ENCODE data around the gene TRHDE.

GRCh38 chr12:72293701-72294100, 21.5 kb downstream of the TRHDE start:
- TF ChIP-seq ATF2 (tag by site-specific recombination; IDR thresholded peaks at IDR 0.05; ENCODE audit: low read depth) (no peak), CTCF (tag by site-specific recombination; IDR thresholded peaks at IDR 0.05) (no peak), ZNF311 (tag by site-specific recombination; IDR thresholded peaks at IDR 0.05; ENCODE audit: borderline replicate concordance) (no peak), ZNF16 (tag by site-specific recombination; IDR thresholded peaks at IDR 0.05; ENCODE audit: low read depth) (no peak), ZNF239 (tag by site-specific recombination; IDR thresholded peaks at IDR 0.05) (no peak), KLF8 (tag by site-specific recombination; IDR thresholded peaks at IDR 0.05) (no peak), IKZF3 (tag by site-specific recombination; IDR thresholded peaks at IDR 0.05) (no peak), ZNF121 (tag by site-specific recombination; IDR thresholded peaks at IDR 0.05) (no peak), ZNF660 (tag by site-specific recombination; IDR thresholded peaks at IDR 0.05) (no peak), WT1 (tag by site-specific recombination; IDR thresholded peaks at IDR 0.05) (no peak), SALL2 (tag by site-specific recombination; IDR thresholded peaks at IDR 0.05; ENCODE audit: borderline replicate concordance) (no peak), YY1 (tag by site-specific recombination; IDR thresholded peaks at IDR 0.05) (no peak)
